GM18505 (cell line): ENCODE data around the gene CTNNBL1.
A peak's percentile ranks its signal among the peaks of the same experiment; 100 is the strongest.

ENCODE experiments used
- ATAC-seq: cut with Tn5 transposase; IDR thresholded peaks from one replicate; pipeline ENCODE4 v1.9.1; 2021; ENCODE audit not compliant: unreplicated experiment
- POLR2A ChIP-seq: IDR thresholded peaks from 4 replicates; pipeline ENCODE4 v1.6.1; 2011; ENCODE audit warnings: borderline replicate concordance; ENCODE audit not compliant: insufficient read depth, insufficient read length; ENCODE audit errors: extremely low read depth

CTNNBL1 gene

DNA sequence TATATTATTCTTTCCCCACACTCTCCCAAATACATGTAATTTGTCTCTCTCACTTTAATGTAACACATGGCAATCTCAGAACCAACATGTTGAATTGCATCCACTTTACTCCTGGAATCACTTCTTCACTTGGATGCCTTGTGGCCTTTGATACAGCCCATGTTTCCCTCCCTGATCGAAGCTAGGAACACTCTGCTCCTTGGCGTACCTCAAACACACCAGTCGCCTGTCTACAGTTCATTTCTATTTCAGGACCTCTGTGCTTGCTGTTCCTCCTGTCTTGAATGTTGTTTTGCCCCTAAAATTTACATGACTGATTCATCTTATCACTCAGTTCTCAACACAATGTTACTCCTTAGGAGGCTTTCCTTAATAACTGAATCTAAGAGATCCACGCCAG lies 106.8 kb downstream of the CTNNBL1 start:
- no peak for TF ChIP-seq POLR2A
- no peak for ATAC-seq

- no peak for ATAC-seq
- TF ChIP-seq POLR2A: no peak
Measured at GRCh38 chr20:37801921-37802320, 108.1 kb downstream of the CTNNBL1 start.

- ATAC-seq: peak; percentile 45
- TF ChIP-seq POLR2A: no peak
Measured at GRCh38 chr20:37803438-37804307, 109.8 kb downstream of the CTNNBL1 start.

DNA sequence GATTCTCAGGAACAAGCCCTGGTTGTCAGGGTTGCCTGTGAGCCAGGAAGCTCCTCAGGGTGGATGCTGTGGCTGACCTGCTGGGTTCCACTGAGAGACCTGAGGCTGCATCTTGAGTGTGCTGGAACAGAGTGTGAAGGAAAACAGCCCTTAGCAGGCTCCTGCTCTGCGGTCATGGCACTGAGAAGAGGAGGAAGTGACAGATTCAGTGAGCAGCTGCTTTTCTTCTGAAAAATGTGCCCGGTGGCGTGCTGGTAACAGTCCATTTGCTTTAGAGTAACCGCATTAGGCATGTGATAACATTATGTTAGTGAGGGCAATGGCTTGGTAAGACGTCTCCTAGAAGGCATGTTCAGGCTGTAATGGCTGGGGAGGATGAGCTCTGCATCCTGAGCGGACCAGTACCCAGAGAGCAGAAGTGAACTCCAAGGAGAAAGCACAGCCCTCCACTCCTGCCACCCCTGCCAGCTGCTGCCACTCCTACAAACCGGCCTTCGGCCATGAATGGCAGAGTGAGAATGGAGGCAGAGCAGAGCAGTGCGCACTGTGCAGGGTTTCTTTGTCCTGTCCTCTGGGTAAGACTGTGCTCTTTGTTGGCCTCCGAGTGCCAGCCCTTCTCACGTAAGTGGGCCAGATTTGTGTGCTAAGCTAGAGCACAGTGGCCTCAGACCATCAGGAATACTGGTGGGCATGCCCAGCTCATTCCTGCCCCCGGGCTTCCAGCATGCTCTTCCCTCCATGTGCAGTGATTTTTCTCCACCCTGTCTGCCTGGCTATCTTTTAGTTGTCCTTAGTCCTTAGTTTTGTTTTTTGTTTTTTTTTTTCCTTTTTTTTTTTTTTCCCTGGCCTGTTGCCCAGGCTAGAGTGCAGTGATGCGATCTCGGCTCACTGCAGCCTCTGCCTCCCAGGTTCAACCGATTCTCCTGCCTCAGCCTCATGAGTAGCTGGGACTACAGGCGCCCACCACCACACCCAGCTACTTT lies 111.0 kb downstream of the CTNNBL1 start:
- TF ChIP-seq POLR2A: peak; percentile 65
- peak; percentile 72 for ATAC-seq

DNA sequence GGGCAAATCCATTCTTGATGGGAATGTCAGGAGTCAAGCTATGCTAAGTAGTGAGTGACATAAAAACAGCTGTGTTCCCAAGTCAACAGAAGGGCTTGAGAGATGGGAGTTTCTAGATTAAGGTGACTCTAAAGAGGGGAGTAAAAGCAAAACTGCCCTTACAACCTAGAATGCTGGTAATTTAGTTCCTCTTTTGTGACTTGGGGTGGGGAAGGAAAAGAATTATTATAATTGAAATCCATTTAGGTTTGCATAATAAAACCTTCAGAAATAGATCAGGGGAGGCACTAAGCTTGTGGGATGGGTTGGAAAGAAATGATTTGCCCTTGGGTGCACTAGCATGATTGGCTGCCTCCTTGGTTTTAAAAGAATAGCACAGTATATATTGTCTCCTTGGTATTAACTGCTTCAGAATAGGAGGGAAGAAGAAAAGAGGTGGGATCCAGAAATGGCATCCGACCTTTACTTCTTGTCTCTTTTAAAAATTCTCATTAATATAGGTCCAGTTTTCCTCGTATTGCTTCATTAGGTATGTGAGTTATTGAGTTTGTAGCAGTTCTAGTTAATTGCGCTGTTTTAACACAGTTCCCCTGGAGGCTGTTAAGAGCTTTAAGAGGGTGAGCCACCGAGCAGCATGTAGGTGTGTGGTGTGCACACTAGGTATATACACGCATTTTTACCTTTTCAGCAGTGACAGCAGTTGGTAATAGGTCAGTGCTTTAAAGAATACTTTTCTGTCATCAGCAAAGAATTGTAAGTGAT lies 113.8 kb downstream of the CTNNBL1 start:
- no peak for ATAC-seq
- TF ChIP-seq POLR2A: no peak

DNA sequence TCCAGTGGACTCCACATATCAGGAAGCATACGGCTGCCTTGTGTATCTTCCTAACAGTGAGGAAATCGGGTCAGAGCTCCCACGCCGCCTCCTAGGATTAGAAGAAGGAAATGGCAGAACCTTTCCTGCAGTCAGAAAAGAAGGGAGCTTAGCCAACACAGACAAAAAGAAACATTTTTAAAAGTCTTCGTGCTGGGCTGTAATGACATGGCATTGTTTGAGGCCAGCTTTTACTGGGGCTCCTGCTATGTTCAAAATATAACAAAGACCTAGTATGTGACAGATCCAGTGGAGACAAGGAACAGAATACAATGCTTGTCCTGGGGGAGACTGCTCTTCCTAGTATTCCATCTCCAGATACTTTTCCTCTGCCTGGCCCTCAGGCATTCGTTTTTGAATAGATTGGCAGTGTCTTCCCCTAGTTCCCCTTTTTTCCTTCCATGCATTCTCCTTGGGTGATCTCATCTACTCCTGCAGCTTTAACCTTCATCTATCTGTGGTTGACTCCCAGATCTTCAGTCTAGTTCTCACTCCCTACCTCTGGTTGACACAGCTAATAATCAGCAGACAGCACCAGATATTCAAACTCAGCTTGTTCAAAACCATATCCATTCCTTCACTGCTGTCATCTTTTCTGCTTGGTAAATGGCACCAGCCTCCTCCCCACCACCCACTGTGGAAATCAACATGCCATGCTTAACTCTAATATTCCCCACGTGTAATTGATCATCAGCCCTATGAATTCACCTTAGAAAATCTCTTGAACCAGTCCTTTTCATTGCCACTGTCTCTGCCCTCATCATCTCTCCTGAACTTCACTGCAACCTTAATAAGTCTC lies 114.6 kb downstream of the CTNNBL1 start:
- no peak for ATAC-seq
- no peak for TF ChIP-seq POLR2A

- ATAC-seq: no peak
- TF ChIP-seq POLR2A: no peak
Measured at GRCh38 chr20:37810027-37810426, 116.2 kb downstream of the CTNNBL1 start.

GRCh38 chr20:37816003-37816402 lies 122.2 kb downstream of the CTNNBL1 start:
- no peak for TF ChIP-seq POLR2A
- no peak for ATAC-seq

DNA sequence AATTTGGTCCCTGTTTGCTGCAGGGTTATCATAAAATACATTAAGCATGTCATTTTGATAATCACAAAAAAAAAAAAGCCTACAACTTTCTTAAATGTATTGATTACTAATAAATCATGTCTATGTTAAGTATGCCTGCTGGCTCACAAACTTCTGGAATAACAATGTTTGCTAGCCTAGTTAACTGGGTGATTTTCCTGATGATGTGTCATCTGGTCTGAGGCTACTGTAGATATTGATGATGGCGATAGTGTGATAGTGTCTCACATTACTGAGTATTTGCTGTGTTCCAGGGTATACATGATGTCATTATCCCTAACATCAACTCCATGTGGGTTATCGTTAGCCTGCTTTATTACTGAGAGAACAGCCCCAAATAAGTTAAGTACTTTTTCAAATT lies 122.9 kb downstream of the CTNNBL1 start:
- TF ChIP-seq POLR2A: no peak
- ATAC-seq: no peak

- ATAC-seq: no peak
- TF ChIP-seq POLR2A: no peak
Measured at GRCh38 chr20:37821696-37822095, 127.9 kb downstream of the CTNNBL1 start.

- ATAC-seq: no peak
- no peak for TF ChIP-seq POLR2A
Measured at GRCh38 chr20:37822141-37822601, 128.3 kb downstream of the CTNNBL1 start.
